ENCODE data around the gene CD180.

The CD180 gene

DNA sequence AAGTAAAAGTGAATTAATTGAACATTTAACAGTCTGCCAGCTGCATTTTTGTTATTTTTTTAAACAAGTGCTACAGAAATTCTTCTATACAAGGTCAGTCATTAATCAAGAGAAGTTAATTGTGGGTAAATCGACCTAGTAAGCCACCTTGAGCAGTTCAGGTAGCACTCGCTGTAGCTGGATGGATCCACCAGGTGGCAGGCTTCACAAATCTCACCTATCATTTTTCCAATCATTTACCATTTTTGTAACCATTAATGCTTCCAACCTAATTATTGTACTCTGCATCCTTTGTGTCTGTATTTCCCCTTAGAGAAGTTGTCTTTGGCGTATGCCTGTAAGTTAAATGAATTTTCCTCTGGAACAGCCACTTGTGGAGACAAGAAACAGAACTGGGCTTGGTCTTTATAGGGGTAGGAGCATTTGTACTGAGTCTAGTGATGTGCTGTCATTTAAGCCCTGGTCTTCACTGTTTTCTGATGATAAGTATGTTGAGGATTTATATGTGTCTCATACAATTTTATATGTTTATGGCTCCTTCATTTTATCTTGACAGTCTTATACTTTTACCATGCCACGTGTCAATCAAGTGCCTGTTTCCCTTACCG, 39.5 kb downstream of the CD180 start:
- TF ChIP-seq TAF1 (IDR thresholded peaks at IDR 0.05; ENCODE audit: borderline replicate concordance, insufficient read depth, low read length): no peak
- TF ChIP-seq FOXP2 (optimal IDR thresholded peaks at IDR 0.05; ENCODE audit: borderline replicate concordance, extremely low read depth, extremely low read length, insufficient read depth): no peak
- no peak for TF ChIP-seq SIN3A (IDR thresholded peaks at IDR 0.05; ENCODE audit: borderline replicate concordance, insufficient read depth, low read length)
- TF ChIP-seq, protein P1, sequence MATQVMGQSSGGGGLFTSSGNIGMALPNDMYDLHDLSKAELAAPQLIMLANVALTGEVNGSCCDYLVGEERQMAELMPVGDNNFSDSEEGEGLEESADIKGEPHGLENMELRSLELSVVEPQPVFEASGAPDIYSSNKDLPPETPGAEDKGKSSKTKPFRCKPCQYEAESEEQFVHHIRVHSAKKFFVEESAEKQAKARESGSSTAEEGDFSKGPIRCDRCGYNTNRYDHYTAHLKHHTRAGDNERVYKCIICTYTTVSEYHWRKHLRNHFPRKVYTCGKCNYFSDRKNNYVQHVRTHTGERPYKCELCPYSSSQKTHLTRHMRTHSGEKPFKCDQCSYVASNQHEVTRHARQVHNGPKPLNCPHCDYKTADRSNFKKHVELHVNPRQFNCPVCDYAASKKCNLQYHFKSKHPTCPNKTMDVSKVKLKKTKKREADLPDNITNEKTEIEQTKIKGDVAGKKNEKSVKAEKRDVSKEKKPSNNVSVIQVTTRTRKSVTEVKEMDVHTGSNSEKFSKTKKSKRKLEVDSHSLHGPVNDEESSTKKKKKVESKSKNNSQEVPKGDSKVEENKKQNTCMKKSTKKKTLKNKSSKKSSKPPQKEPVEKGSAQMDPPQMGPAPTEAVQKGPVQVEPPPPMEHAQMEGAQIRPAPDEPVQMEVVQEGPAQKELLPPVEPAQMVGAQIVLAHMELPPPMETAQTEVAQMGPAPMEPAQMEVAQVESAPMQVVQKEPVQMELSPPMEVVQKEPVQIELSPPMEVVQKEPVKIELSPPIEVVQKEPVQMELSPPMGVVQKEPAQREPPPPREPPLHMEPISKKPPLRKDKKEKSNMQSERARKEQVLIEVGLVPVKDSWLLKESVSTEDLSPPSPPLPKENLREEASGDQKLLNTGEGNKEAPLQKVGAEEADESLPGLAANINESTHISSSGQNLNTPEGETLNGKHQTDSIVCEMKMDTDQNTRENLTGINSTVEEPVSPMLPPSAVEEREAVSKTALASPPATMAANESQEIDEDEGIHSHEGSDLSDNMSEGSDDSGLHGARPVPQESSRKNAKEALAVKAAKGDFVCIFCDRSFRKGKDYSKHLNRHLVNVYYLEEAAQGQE (IDR thresholded peaks at IDR 0.05; ENCODE audit: insufficient read depth in 1 of 2, low read depth in 2 of 2, low read length in 2 of 2): no peak
- no peak for TF ChIP-seq POLR2AphosphoS5 (IDR thresholded peaks at IDR 0.05; ENCODE audit: low read depth, low read length)

DNA sequence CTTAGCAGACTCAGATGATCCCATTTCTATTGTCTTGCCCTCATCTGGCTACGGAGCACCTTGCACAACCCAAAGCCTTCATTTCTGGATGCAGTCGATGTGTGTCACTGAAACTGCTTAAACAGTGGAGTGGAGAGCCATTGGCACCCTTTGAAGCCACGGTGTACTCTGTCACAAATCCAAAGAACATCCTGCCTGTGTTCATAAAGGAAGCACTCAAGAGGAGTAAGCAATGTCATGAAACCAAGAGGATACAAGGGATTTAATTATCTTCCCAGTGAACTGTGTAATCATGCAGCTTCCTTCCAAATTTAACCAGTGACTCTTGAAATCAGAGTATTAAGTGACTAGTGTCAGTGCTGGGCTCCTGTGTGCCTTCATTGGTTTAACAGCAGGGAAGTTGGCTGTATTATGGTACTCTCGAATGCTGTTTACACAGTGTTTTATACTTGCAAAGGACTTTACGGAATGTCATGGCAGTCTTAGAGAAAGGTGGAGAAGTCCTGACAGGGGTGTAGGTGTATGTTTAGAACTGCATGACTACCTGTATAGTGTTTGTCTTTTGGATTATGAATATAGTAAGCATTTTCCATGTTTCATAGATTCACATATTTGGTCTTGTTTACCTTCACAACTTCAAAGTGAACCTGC, 41.9 kb downstream of the CD180 start:
- TF ChIP-seq, protein P1 (IDR thresholded peaks at IDR 0.05; ENCODE audit: insufficient read depth in 1 of 2, low read depth in 2 of 2, low read length in 2 of 2): no peak
- TF ChIP-seq FOXP2 (optimal IDR thresholded peaks at IDR 0.05; ENCODE audit: borderline replicate concordance, extremely low read depth, extremely low read length, insufficient read depth) (no peak), TAF1 (IDR thresholded peaks at IDR 0.05; ENCODE audit: borderline replicate concordance, insufficient read depth, low read length) (no peak), SIN3A (IDR thresholded peaks at IDR 0.05; ENCODE audit: borderline replicate concordance, insufficient read depth, low read length) (no peak), POLR2AphosphoS5 (IDR thresholded peaks at IDR 0.05; ENCODE audit: low read depth, low read length) (no peak)

DNA sequence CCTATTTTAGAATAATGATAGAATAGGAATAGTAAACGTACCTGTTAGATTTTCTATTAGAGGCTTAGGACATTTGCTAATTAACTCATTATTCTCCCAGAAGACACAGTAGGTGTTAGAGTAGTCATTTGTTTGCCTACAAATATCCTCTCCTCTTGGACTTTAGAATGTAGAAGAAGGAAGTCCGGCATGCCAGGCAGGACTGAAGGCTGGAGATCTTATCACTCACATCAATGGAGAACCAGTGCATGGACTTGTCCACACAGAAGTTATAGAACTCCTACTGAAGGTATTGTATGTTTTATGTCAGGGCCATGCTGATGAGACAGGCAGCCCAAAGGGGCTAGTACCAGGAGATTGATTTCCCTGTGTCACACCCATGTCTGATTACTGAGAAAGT, 43.3 kb downstream of the CD180 start:
- TF ChIP-seq POLR2AphosphoS5 (IDR thresholded peaks at IDR 0.05; ENCODE audit: low read depth, low read length) (no peak), FOXP2 (optimal IDR thresholded peaks at IDR 0.05; ENCODE audit: borderline replicate concordance, extremely low read depth, extremely low read length, insufficient read depth) (no peak), TAF1 (IDR thresholded peaks at IDR 0.05; ENCODE audit: borderline replicate concordance, insufficient read depth, low read length) (no peak), SIN3A (IDR thresholded peaks at IDR 0.05; ENCODE audit: borderline replicate concordance, insufficient read depth, low read length) (no peak)
- TF ChIP-seq, protein P1 (IDR thresholded peaks at IDR 0.05; ENCODE audit: insufficient read depth in 1 of 2, low read depth in 2 of 2, low read length in 2 of 2): no peak

DNA sequence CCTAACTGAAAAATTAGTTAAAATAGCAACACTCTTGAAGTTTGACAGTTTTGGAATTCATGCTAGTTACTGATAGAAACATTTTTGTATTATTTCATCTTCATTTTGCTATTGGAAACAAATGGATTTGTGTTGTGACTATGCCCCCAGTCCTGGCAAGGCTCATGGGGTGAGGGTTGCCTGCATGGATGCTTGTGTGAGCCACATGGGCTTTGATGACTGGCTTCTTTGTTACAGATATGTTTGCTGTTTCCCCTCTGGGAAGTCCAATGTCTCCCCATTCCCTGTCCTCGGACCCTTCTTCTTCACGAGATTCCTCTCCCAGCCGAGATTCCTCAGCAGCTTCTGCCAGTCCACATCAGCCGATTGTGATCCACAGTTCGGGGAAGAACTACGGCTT, 44.2 kb downstream of the CD180 start:
- TF ChIP-seq, protein P1 (IDR thresholded peaks at IDR 0.05; ENCODE audit: insufficient read depth in 1 of 2, low read depth in 2 of 2, low read length in 2 of 2): no peak
- TF ChIP-seq SIN3A (IDR thresholded peaks at IDR 0.05; ENCODE audit: borderline replicate concordance, insufficient read depth, low read length) (no peak), POLR2AphosphoS5 (IDR thresholded peaks at IDR 0.05; ENCODE audit: low read depth, low read length) (no peak), TAF1 (IDR thresholded peaks at IDR 0.05; ENCODE audit: borderline replicate concordance, insufficient read depth, low read length) (no peak), FOXP2 (optimal IDR thresholded peaks at IDR 0.05; ENCODE audit: borderline replicate concordance, extremely low read depth, extremely low read length, insufficient read depth) (no peak)
